D721Med (cell line): Measurements from ENCODE around the gene NCKAP5.

Source experiments
- DNase-seq: peaks from one replicate; pipeline ENCODE4 v3.0.0; 2011; ENCODE audit warnings: low spot score; ENCODE audit not compliant: insufficient read length
- FAIRE-seq: peaks from 2 replicates; lab custom pipeline; 2011; peaks lifted over from hg19 to GRCh38; lab: Jason Lieb, UNC
- CTCF ChIP-seq: IDR thresholded peaks from 2 replicates; pipeline ENCODE4 v1.5.1; 2012; ENCODE audit warnings: mild to moderate bottlenecking, control low read depth; ENCODE audit not compliant: insufficient read depth; ENCODE audit errors: missing control alignments

Gene NCKAP5

GRCh38 chr2:133576714-133577113, 8.5 kb upstream of the NCKAP5 start:
- FAIRE-seq (no peak), DNase-seq (no peak)
- TF ChIP-seq CTCF: no peak

GRCh38 chr2:133574620-133575019, 6.4 kb upstream of the NCKAP5 start:
- TF ChIP-seq CTCF: no peak
- DNase-seq (no peak), FAIRE-seq (no peak)

- FAIRE-seq (no peak), DNase-seq (no peak)
- TF ChIP-seq CTCF: no peak
Observed at GRCh38 chr2:133574186-133574585, 5.9 kb upstream of the NCKAP5 start.

DNA sequence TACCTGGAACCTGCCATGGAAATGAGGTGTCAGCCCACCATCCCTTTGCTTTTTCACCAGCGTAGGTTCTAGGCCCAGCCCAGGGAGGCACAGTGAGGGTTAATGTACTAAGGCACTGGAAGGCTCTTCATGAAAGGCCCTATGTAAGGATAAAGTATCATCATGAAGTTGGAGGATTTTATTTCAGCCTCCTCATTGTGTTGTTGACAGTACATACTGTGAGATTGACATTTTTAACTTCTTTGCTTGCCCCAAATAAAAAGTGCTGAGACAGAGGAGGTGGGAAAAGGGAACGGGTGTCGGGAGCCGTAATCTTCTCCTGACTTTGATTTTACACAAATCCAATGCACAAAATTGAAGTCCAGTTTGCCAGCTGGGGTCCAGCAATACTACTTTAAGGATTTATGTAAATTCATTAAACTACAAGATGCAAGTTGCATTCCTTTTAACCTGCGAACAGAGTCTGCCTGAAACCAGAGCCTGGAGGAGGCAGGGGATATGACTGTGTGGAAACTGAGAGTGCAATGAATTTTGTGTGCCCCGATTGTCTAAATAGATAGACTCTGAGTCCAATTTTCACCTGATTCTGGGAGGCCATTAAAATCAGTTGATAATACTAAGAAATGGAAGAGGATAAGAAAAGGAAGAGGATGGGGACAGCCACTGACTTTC, 5.4 kb upstream of the NCKAP5 start:
- DNase-seq: no peak
- FAIRE-seq: no peak
- TF ChIP-seq CTCF: no peak

GRCh38 chr2:133571249-133571648, 3.0 kb upstream of the NCKAP5 start:
- DNase-seq: no peak
- no peak for FAIRE-seq
- TF ChIP-seq CTCF: no peak

DNA sequence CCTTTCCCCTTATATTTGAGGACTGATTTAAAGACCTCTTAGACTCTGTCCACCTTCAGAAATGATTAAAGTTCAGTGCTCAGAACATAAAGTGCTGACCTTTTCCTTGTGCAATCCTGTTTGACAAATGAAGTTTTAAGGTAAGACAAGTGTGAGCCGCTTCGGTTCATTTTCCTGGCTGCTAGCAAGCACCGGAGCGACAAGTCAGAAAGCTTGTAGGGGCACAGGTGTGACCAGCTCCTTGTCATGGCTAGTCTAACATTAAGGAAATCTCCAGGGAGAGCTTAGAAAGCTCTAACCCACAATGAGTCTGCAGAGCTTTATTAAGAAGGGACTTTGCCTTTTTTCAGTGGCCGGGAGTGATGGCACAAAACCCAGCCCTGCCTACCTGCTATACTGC, 2.3 kb upstream of the NCKAP5 start:
- no peak for FAIRE-seq
- no peak for TF ChIP-seq CTCF
- DNase-seq: no peak

GRCh38 chr2:133569286-133569830, 1.1 kb upstream of the NCKAP5 start:
- FAIRE-seq: no peak
- DNase-seq: no peak
- TF ChIP-seq CTCF: no peak
